ENCODE measurements around the gene PEA15.

DNA sequence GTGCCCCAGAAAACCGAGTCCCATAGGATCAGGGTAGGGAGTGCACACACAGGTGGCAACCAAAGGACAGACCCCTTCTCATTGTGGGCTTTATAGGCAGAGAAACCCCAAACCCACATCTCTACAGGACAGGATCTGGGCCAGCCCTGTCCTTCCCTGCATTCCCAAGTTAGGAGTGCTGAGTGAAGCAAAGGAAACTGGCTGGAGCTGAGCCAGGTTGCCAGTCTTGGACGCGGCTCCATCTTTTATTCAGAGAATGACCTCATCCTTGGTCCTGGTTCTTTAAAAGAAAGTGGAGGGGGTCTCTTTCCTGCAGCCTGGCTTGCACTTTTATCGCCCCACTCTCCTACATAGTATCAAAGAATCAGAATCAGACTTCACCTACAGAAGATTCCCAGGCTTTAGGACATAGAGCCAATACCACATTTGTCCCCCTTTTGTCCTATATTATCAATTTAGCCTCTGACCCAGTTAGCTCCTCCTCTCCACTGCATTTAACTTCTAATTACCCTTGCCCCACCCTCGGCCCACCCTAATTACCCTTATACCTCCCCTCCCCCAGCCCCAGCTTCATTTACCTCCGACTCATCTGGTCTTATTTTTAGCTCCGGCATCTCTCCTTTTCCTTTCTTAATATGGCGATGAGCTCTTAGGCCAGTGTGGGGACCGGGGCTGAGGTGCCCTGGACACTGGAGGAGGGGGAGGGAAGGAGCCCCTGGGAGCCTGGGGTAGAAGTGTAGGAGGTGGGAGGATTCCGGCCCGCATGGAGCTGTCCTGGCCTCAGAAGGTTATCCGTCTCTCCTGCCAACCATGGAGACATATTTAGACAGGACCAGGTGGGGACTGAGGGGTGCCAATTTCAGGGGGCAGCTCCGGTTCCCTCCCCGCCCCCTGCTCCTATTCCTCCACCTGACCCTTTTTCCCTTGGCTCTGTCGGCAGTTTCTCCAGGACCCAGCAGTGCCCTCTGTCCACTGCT lies 15.2 kb upstream of the PEA15 start, which contains the start of gene CASQ1:
- TF ChIP-seq, protein P1, sequence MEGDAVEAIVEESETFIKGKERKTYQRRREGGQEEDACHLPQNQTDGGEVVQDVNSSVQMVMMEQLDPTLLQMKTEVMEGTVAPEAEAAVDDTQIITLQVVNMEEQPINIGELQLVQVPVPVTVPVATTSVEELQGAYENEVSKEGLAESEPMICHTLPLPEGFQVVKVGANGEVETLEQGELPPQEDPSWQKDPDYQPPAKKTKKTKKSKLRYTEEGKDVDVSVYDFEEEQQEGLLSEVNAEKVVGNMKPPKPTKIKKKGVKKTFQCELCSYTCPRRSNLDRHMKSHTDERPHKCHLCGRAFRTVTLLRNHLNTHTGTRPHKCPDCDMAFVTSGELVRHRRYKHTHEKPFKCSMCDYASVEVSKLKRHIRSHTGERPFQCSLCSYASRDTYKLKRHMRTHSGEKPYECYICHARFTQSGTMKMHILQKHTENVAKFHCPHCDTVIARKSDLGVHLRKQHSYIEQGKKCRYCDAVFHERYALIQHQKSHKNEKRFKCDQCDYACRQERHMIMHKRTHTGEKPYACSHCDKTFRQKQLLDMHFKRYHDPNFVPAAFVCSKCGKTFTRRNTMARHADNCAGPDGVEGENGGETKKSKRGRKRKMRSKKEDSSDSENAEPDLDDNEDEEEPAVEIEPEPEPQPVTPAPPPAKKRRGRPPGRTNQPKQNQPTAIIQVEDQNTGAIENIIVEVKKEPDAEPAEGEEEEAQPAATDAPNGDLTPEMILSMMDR (IDR thresholded peaks at IDR 0.05) = no peak
- TF ChIP-seq POLR2A (IDR thresholded peaks at IDR 0.05) (no peak), POLR2AphosphoS5 (IDR thresholded peaks at IDR 0.05) (no peak)

Data from breast epithelium (tissue), 3 donors.